ENCODE data around the gene POLN. TPM values are rescaled to one million over a fixed set of nuclear protein-coding genes. Genes with fewer than 3 reads are reported as not detected.

POLN gene
- total RNA-seq, 1 experiment from 2014 or later: 0.26 TPM

DNA sequence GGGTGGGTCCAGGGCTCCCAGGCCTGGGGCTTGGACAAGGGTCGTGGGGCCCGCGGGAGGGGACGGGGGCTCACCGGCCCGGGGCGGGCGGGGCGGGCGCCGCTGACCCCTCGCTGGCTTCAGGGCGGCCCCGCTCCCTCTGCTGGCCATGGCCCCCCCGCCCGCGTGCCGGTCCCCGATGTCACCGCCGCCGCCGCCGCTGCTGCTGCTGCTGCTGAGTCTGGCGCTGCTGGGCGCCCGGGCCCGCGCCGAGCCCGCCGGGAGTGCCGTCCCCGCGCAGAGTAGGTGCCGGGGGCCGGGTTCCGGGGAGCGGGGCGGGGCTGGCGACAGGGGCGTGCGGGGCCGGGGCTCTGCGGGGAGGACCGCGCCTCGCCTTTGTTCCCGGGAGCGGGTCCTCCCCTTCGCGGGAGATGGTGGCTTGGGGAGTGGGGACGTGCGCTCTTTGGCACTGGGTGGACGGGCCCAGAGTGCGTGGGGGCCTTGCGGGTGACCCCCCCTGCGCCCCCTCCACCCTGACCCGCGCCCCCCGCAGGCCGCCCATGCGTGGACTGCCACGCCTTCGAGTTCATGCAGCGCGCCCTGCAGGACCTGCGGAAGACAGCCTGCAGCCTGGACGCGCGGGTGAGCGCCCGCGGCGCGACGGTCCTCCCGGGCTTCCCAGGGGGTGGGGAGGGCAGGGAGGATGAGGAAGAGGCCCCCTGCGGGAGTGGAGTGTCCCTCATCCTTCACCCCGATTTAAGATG lies 199.5 kb downstream of the POLN start:
- Histone ChIP-seq H3K27ac (ENCODE audit: low read length) (no peak overlapping the region), H2AFZ (ENCODE audit: low read length) (0 out of 2 replicates have a peak overlapping the region, but pooled peaks have one; percentile 84), H3K4me1 (ENCODE audit: insufficient read depth, low read length) (peaks cover 7% of the 10 kb centered on the region; the same call in 1 of the 2 replicates), H3F3A (ENCODE audit: low read length, unreplicated experiment) (no peaks in the 10 kb centered on the region), H3K27me3 (ENCODE audit: low read length) (no peaks in the 10 kb centered on the region), H3K9me2 (replicated peaks; ENCODE audit: low read length) (no peaks in the 10 kb centered on the region), H3K4me3 (ENCODE audit: low read length) (peak overlapping the region; percentile 76), H3K79me2 (ENCODE audit: low read length) (peaks cover 4% of the 10 kb centered on the region; the same call in 1 of the 2 replicates), H3K36me3 (ENCODE audit: low read depth, low read length) (no peaks in the 10 kb centered on the region), H3K9me3 (ENCODE audit: low read length) (no peaks in the 10 kb centered on the region), H4K20me1 (ENCODE audit: low read length) (no peaks in the 10 kb centered on the region), H3K4me2 (ENCODE audit: low read length) (peak overlapping the region; percentile 81), H3K9ac (ENCODE audit: low read length) (0 out of 2 replicates have a peak overlapping the region, but pooled peaks have one; percentile 10)
- no TSS peak for BruUV-seq (replicated peaks)
- DNase-seq: no peak
- intact Hi-C loops (cut with micrococcal nuclease): no loop called here
- ATAC-seq: peak; percentile 29
- ChIA-PET CTCF (no interaction called here), POLR2A (ENCODE audit: unreplicated experiment) (interaction anchor here (0.5 kb wide), 1 partner anchor 41 kb away, joined by 3 read pairs; no protein-coding TSS in a partner anchor)
- no peak for TF ChIP-seq EZH2phosphoT487 (IDR thresholded peaks at IDR 0.05; ENCODE audit: borderline replicate concordance, low read length)
- TF ChIP-seq, protein P1, sequence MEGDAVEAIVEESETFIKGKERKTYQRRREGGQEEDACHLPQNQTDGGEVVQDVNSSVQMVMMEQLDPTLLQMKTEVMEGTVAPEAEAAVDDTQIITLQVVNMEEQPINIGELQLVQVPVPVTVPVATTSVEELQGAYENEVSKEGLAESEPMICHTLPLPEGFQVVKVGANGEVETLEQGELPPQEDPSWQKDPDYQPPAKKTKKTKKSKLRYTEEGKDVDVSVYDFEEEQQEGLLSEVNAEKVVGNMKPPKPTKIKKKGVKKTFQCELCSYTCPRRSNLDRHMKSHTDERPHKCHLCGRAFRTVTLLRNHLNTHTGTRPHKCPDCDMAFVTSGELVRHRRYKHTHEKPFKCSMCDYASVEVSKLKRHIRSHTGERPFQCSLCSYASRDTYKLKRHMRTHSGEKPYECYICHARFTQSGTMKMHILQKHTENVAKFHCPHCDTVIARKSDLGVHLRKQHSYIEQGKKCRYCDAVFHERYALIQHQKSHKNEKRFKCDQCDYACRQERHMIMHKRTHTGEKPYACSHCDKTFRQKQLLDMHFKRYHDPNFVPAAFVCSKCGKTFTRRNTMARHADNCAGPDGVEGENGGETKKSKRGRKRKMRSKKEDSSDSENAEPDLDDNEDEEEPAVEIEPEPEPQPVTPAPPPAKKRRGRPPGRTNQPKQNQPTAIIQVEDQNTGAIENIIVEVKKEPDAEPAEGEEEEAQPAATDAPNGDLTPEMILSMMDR (conservative IDR thresholded peaks at IDR 0.05; ENCODE audit: low read depth, low read length): 0 out of 2 replicates have a peak, but pooled peaks have one; percentile 10

DNA sequence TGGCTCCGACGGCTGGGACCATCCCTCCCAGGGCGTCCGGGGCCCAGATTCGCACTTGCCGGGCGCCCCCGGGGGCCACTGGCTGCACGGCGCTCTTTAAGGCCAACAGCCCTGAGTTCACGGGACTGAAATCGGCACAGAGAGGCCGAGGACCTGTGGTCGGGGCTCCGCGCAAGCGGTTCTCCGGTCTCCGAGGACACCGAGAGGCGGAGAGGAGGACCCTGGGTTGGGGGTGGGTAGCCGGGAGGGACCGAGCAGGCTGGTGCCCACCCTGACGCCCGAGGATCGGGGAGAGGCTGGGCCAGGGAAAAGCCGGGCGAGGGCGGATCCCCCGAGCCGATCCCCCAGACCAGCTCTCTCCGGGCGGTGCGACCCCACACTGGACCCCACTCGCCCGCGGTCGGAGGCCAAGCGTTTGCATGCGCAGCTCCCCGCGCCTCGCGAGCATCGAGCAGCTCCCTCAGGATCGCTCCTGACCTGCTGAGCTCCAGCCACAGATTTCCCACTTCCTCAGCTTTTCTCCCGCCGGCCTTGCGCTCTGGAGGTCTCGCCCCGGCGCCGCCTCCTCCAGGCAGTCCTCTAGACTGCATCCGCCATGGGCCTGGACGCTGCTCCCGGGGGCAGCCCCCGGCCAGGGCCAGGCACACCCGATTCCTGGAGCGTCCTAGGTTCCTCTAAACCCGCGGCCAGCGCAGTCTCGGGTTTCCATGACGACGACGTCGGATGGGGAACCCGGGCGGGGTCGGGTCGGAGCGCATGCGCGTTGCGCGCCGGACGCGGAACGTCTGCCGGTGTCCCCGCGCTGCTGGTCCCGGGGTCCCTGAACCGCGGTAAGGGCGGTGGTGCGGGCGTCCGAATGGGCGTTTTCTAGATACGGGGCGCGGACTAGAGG lies 200.4 kb downstream of the POLN start:
- H3K4me2 ChIP-seq (ENCODE audit: low read length): peak overlapping the region; percentile 81
- peak overlapping the region; percentile 10; the same call in 1 of the 2 replicates for H3K9ac ChIP-seq (ENCODE audit: low read length)
- no peaks in the 10 kb centered on the region for H3K36me3 ChIP-seq (ENCODE audit: low read depth, low read length)
- H2AFZ ChIP-seq (ENCODE audit: low read length): peak overlapping the region; percentile 84
- DNase-seq: peak; percentile 78
- BruUV-seq (replicated peaks): no TSS peak
- H3F3A ChIP-seq (ENCODE audit: low read length, unreplicated experiment): no peaks in the 10 kb centered on the region
- H3K27me3 ChIP-seq (ENCODE audit: low read length): no peaks in the 10 kb centered on the region
- TF ChIP-seq EZH2phosphoT487 (IDR thresholded peaks at IDR 0.05; ENCODE audit: borderline replicate concordance, low read length) (no peak), EZH2 (IDR thresholded peaks at IDR 0.05; ENCODE audit: low read length, unreplicated experiment) (no peak)
- TF ChIP-seq, protein P1 (conservative IDR thresholded peaks at IDR 0.05; ENCODE audit: low read depth, low read length): no peak
- peak; percentile 58 for ATAC-seq
- CTCF ChIA-PET: interaction anchor here (0.5 kb wide), 1 partner anchor 29 kb away, joined by 3 read pairs; no protein-coding TSS in a partner anchor
- no peaks in the 10 kb centered on the region for H4K20me1 ChIP-seq (ENCODE audit: low read length)
- H3K4me1 ChIP-seq (ENCODE audit: insufficient read depth, low read length): peaks cover 7% of the 10 kb centered on the region; the same call in 1 of the 2 replicates
- H3K4me3 ChIP-seq (ENCODE audit: low read length): peak overlapping the region; percentile 76
- intact Hi-C loops (cut with micrococcal nuclease): no loop called here
- POLR2A ChIA-PET (ENCODE audit: unreplicated experiment): interaction anchor here (0.6 kb wide), 1 partner anchor 89 kb away, joined by 5 read pairs; no protein-coding TSS in a partner anchor
- H3K9me2 ChIP-seq (replicated peaks; ENCODE audit: low read length): no peaks in the 10 kb centered on the region
- H3K9me3 ChIP-seq (ENCODE audit: low read length): no peaks in the 10 kb centered on the region
- H3K27ac ChIP-seq (ENCODE audit: low read length): no peak overlapping the region
- H3K79me2 ChIP-seq (ENCODE audit: low read length): peaks cover 4% of the 10 kb centered on the region; the same call in 1 of the 2 replicates

Data from PC-3 (cell line).